SJCRH30 (cell line): ENCODE results near the gene AMPD2. TPM values are rescaled to one million over a fixed set of nuclear protein-coding genes. Genes with fewer than 3 reads are reported as not detected.

Experiments
- DNase-seq, 2 experiments: peaks; one replicate each; pipeline ENCODE4 v3.0.0-alpha.2; 2015 to 2020
- H3K27ac ChIP-seq: fragments of 250-450 bp; sonication (Bioruptor Pico); 2 replicates; pipeline ENCODE4 v1.5.1; 2020; ENCODE audit warnings: mild to moderate bottlenecking, moderate library complexity
- H3K27me3 ChIP-seq: fragments of 250-450 bp; sonication (Bioruptor Pico); 2 replicates; pipeline ENCODE4 v1.5.1; 2020; ENCODE audit warnings: mild to moderate bottlenecking, moderate library complexity
- H3K36me3 ChIP-seq: fragments of 250-450 bp; sonication (Bioruptor Pico); 2 replicates; pipeline ENCODE4 v1.5.1; 2020; ENCODE audit warnings: mild to moderate bottlenecking, moderate library complexity
- H3K4me1 ChIP-seq: fragments of 250-450 bp; sonication (Bioruptor Pico); 2 replicates; pipeline ENCODE4 v1.5.1; 2020; ENCODE audit warnings: mild to moderate bottlenecking, moderate library complexity
- H3K4me3 ChIP-seq: fragments of 250-450 bp; sonication (Bioruptor Pico); 2 replicates; pipeline ENCODE4 v1.5.1; 2020; ENCODE audit warnings: mild to moderate bottlenecking, moderate library complexity
- H3K9me3 ChIP-seq: fragments of 250-450 bp; sonication (Bioruptor Pico); replicated peaks from 2 replicates; pipeline ENCODE4 v1.5.1; 2020; ENCODE audit warnings: mild to moderate bottlenecking, moderate library complexity
- total RNA-seq: library from RNA; depleted of rRNA; stranded (reverse); fragments of >200 nt; shearing (Covaris generic); gene quantifications from 2 replicates; pipeline ENCODE4 v1.2.3, GENCODE V29; 2014

AMPD2 gene
- total RNA-seq, 1 experiment from 2014 or later = 42.6 TPM

DNA sequence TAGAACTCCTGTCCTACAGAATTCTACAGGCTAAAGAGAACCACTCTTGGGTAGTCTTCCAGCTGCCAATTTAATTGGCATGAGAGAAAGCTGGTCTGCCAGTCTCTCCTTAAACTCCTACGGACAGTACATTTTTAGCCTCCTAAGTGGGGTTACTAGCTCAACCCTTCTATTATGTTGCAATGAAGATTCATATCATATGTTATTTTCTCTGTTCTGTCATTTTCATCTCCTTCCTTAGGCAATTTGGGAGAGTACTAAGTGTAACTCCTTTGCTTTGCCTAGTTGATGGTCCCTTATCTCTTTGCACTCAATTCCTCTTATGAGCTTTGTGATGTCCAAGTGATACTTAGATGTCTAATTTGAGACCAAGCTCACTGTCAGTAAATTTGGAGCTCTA lies 14.3 kb upstream of the AMPD2 start:
- Histone ChIP-seq H3K36me3 (no peaks in the 10 kb centered on the region), H3K9me3 (no peaks in the 10 kb centered on the region), H3K4me3 (no peak overlapping the region), H3K27me3 (no peaks in the 10 kb centered on the region), H3K27ac (no peak overlapping the region), H3K4me1 (no peaks in the 10 kb centered on the region)
- no peak for DNase-seq

DNA sequence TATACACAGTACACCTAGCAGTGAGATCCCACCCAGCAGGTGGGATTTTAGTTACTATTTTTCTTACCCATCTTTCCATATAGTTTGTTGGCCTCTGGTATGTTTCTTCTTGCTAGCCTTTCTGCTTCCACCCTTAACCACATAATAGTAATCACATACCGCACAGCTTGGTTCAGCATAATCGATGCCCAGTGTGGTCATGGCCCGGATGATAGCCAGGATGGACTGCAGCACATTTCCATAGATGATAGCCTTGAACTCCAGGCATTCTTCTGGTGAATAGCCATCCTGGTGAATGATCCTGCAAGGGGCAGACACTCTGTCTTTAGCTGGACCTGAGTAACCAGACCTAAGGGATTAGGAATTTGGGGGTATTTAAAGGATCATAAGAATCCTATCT lies 9.8 kb upstream of the AMPD2 start:
- DNase-seq = no peak
- no peaks in the 10 kb centered on the region for H3K4me1 ChIP-seq
- no peaks in the 10 kb centered on the region for H3K9me3 ChIP-seq
- no peak overlapping the region for H3K27ac ChIP-seq
- H3K27me3 ChIP-seq = no peaks in the 10 kb centered on the region
- H3K4me3 ChIP-seq = no peak overlapping the region
- H3K36me3 ChIP-seq = no peaks in the 10 kb centered on the region

DNA sequence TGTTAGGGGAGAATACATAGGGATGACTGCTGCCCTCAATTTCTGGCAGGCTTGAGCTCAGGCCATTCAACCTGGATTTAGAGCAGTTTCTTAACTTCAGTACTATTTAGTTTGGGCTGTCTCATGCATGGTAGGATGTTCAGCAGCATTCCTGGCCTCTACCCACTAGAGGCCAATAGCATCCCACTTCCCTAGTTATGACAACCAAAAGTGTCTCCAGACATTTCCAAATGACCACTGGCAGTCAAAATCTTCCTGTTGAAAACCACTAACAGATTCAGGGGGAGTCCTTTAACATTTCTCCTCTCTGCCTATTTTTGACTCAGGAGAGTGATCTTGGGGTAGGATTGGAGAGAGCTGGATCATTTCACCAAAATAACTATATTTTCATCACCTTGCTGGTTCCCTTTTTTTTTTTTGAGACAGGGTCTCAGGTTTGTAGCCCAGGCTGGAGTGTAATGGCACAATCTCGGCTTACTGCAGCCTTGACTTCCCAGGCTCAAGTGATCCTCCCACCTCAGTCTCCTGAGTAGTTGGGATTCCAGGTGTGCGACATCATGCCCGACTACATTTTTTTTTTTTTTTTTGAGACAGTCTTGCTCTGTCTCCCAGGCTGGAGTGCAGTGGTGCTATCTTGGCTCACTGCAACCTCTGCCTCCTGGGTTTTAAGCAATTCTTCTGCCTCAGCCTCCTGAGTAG lies 8.9 kb upstream of the AMPD2 start:
- Histone ChIP-seq H3K36me3 (no peaks in the 10 kb centered on the region), H3K9me3 (no peaks in the 10 kb centered on the region), H3K4me1 (no peaks in the 10 kb centered on the region), H3K27me3 (no peaks in the 10 kb centered on the region), H3K4me3 (no peak overlapping the region), H3K27ac (no peak overlapping the region)
- DNase-seq = no peak

DNA sequence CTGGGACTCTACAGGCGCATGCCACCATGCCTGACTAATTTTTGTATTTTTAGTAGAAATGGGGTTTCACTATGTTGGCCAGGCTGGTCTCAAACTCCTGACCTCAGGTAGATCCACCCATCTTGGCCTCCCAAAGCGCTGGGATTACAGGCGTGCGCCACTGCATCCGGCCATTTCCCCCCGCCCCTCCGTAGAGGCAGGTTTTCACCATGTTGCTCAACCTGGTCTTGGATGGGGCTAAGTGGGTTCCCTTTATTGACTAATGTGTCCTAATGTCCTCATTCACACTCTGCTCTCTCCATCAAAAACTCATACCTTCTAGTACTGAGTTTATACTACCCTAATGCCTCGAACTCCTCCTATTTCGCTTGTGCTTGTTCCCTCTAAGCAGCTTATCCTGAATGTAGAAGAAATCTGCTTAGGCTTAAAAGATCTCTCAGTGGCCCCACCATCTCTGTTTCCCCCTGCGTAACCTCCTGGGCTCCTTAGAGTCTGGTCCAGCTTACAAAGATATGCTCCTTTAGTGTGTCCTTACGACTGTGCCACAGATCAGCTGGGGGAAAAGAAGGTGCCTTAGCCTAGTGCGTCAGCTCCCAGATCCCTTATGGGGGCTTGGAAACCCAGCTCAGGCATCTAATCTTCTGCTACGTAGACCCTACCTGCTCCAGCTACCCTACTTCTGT lies 8.2 kb upstream of the AMPD2 start:
- no peak for DNase-seq

DNA sequence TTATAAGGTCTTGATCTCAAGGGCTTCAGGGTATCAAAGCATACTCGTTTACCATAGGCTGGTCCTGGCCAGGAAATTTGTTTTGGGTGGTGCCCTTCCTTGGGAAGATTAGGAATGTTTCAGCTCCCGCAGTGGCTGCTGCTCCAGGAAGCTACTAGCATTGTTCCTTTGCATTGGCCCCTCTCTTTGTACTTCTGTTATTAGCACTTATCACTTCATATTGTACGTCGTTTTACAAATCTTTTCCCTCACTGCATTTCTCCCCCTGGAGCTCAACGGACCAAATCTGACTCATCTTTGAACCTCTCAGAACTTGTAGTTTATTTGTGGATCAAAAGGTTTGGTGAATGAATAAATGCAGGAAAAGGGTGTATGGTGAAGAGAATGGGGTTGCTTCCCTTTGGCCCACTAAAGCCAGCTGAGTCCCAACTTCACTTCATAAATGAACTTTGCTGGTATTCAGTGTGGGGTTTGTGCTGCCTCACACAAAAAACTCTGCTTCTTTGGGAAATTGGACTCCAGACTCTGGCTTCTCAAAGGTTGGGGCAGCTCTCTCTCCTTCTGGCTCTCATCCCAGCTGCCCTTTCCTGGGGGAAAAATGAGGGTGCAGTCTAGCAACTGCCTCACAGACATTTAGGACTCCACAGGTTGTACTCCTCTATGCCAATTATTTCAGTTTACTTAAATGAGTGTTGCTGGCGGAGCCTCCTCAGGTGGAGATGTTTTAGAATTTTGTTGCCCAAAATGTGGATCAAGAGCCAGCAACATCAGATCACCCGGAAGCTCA lies 6.1 kb upstream of the AMPD2 start:
- no peaks in the 10 kb centered on the region for H3K36me3 ChIP-seq
- H3K27ac ChIP-seq = no peak overlapping the region
- H3K9me3 ChIP-seq = no peaks in the 10 kb centered on the region
- H3K4me1 ChIP-seq = 0 out of 2 replicates have a peak, but pooled peaks cover 3% of the 10 kb centered on the region
- no peak for DNase-seq
- H3K4me3 ChIP-seq = no peak overlapping the region
- no peaks in the 10 kb centered on the region for H3K27me3 ChIP-seq

More for the DNA sequence above, 8.2 kb upstream of the AMPD2 start:
- Histone ChIP-seq H3K36me3 (no peaks in the 10 kb centered on the region), H3K9me3 (no peaks in the 10 kb centered on the region), H3K4me3 (no peak overlapping the region), H3K27ac (no peak overlapping the region), H3K27me3 (no peaks in the 10 kb centered on the region), H3K4me1 (no peaks in the 10 kb centered on the region)

GRCh38 chr1:109615879-109616278 lies 3.8 kb upstream of the AMPD2 start:
- H3K36me3 ChIP-seq = no peaks in the 10 kb centered on the region

GRCh38 chr1:109616391-109616790 lies 3.2 kb upstream of the AMPD2 start:
- H3K36me3 ChIP-seq = no peaks in the 10 kb centered on the region
- DNase-seq = no peak
- H3K4me3 ChIP-seq = no peak overlapping the region
- H3K27me3 ChIP-seq = no peaks in the 10 kb centered on the region
- H3K9me3 ChIP-seq = no peaks in the 10 kb centered on the region
- 0 out of 2 replicates have a peak, but pooled peaks cover 3% of the 10 kb centered on the region for H3K4me1 ChIP-seq
- no peak overlapping the region for H3K27ac ChIP-seq

More at GRCh38 chr1:109615879-109616278, 3.8 kb upstream of the AMPD2 start:
- no peak overlapping the region for H3K27ac ChIP-seq
- H3K9me3 ChIP-seq = no peaks in the 10 kb centered on the region
- H3K4me3 ChIP-seq = no peak overlapping the region
- no peaks in the 10 kb centered on the region for H3K27me3 ChIP-seq
- DNase-seq = no peak
- 0 out of 2 replicates have a peak, but pooled peaks cover 3% of the 10 kb centered on the region for H3K4me1 ChIP-seq

- no peak overlapping the region for H3K4me3 ChIP-seq
- H3K4me1 ChIP-seq = 0 out of 2 replicates have a peak, but pooled peaks cover 3% of the 10 kb centered on the region
- H3K27ac ChIP-seq = no peak overlapping the region
- no peaks in the 10 kb centered on the region for H3K9me3 ChIP-seq
- no peaks in the 10 kb centered on the region for H3K27me3 ChIP-seq
- no peak for DNase-seq
- H3K36me3 ChIP-seq = no peaks in the 10 kb centered on the region
Observed at GRCh38 chr1:109617291-109617801, 2.3 kb upstream of the AMPD2 start.

DNA sequence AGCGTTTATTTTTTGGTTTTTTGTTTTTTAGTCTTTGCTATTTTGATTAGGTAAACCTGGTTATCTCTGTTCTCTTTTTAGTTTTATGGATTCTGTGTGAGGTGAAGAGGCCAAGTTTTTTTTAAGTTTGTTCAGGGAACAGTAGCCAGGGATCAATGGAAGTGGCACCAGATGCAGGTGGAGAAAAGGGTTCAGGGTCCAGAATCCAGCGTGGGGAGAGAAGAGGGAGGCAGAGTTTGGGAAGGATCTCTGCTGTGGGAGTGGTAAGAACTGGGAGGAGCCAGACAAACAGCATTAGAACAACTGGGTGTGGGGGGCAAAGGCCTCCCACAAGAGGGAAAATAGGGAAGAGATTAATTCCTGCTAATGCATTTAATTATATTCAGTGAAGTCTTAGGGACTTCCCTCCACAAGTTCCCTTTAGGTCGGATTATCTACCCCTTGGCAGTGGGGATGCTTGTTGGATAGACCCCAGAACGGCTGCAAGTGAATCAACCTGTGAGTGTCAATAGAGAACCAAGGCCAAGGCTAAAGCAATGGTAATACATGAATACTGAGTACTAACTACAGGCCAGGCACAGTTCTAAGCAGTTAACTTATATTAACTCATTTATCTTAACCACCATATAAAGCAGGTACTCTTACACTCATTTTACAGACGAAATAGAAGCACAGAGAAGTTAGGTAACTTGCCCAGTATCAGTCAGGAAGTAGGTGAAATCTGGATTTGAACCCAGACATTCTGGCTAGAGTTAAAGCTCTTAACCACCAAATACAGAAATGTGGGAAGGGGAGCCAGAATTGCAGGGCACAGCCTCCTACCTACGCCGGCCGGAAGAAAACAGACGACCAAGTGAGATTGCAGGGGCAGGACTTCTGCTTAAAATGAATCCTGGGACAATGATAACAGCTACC lies 719 bp upstream of the AMPD2 start:
- no peaks in the 10 kb centered on the region for H3K36me3 ChIP-seq
- no peaks in the 10 kb centered on the region for H3K9me3 ChIP-seq
- no peak for DNase-seq
- H3K4me3 ChIP-seq = peak overlapping the region; percentile 73
- no peaks in the 10 kb centered on the region for H3K27me3 ChIP-seq
- peaks cover 6% of the 10 kb centered on the region for H3K4me1 ChIP-seq
- peak overlapping the region; percentile 52 for H3K27ac ChIP-seq

DNA sequence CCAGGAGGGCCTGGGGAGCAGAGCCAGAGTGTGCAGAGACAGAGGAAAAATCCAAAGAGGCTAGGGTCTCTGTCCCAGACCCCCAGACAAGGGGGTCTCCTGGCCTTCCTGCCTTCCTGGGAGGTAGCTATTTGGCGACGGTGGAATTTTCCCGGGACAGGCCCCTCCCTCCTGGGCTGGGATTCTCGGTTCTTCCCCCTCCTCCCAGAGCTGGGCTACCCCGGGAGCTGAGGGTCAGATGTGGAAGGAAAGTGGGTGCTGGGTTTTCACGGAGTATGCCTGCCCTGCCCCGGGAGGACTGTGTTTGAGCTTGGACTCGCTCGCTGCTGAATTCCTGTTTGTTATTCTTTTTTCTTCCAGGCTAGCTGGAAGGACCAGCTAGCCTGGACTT lies 759 bp downstream of the AMPD2 start:
- H3K27ac ChIP-seq = peak overlapping the region; percentile 52
- no peaks in the 10 kb centered on the region for H3K36me3 ChIP-seq
- peaks cover 20% of the 10 kb centered on the region for H3K4me1 ChIP-seq
- H3K27me3 ChIP-seq = no peaks in the 10 kb centered on the region
- peak overlapping the region; percentile 73 for H3K4me3 ChIP-seq
- no peaks in the 10 kb centered on the region for H3K9me3 ChIP-seq
- DNase-seq = peak; percentile 45 to 58

DNA sequence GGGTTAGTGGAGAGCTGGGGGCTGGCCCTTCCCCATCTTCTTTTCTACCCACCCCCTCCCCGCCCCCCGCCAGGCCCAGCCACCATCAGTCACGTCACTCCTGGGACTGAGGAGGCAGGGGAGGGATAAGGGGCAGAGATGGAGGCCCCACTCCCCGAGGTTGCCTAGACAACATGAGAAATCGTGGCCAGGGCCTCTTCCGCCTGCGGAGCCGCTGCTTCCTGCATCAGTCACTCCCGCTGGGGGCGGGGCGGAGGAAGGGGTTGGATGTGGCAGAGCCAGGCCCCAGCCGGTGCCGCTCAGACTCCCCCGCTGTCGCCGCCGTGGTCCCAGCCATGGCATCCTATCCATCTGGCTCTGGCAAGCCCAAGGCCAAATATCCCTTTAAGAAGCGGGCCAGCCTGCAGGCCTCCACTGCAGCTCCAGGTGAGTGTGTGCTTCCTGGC lies 1.2 kb downstream of the AMPD2 start:
- Histone ChIP-seq H3K27ac (peak overlapping the region; percentile 52; the same call in 1 of the 2 replicates), H3K27me3 (no peaks in the 10 kb centered on the region), H3K36me3 (no peaks in the 10 kb centered on the region), H3K9me3 (no peaks in the 10 kb centered on the region), H3K4me1 (peaks cover 25% of the 10 kb centered on the region), H3K4me3 (peak overlapping the region; percentile 73)
- peak; percentile 92 to 94 for DNase-seq

DNA sequence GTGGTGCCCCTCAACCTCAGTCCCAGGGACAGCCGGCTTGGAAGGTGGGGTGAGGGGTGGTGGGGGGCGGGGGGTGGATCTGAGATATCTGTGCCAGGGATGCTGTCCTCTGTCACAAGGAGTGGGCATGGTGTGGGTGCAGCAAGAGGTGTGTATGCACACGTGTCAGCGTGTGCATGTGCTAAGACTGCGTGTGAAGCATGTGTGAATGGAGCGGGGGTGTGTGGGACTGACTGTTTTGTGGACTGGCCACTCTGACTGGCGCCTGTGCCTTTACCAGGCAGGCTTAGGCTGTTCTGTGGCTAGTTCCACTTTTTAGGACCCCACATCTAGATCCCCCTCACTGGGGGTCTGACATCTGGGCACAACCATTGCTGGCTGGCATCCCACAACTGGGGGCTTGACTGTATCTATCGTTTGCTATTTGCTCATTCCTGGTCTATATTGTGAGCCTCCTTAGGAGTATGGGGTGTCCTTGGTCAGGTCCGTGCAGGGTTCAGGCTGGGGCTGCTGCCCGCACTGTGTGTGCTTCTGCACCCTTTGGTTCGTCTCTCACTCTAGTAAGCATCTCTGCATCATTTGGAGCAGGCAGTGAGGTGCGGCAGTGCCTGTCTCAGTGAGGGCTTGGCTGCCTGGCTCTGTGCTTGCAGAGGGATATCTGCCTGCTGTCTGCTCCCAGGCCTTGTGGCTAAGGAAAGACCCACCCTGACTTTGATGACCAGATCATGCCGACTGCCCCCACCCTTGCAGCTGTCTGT lies 1.9 kb downstream of the AMPD2 start:
- no peaks in the 10 kb centered on the region for H3K9me3 ChIP-seq
- no peaks in the 10 kb centered on the region for H3K36me3 ChIP-seq
- no peaks in the 10 kb centered on the region for H3K27me3 ChIP-seq
- no peak for DNase-seq
- H3K27ac ChIP-seq = no peak overlapping the region
- H3K4me3 ChIP-seq = peak overlapping the region; percentile 73
- peaks cover 28% of the 10 kb centered on the region for H3K4me1 ChIP-seq

- H3K27me3 ChIP-seq = no peaks in the 10 kb centered on the region
- peaks cover 28% of the 10 kb centered on the region for H3K4me1 ChIP-seq
- H3K9me3 ChIP-seq = no peaks in the 10 kb centered on the region
- H3K4me3 ChIP-seq = no peak overlapping the region
- no peak for DNase-seq
- H3K36me3 ChIP-seq = no peaks in the 10 kb centered on the region
- no peak overlapping the region for H3K27ac ChIP-seq
Observed at GRCh38 chr1:109622137-109622892, 2.7 kb downstream of the AMPD2 start.
